GM21528 (cell line): ENCODE measurements around the gene CKAP2.
"Not testable (repeated sequence)": the region's sequence is repeated elsewhere in the genome, so short reads cannot be mapped to it uniquely, and the experiment has no call there.

ENCODE experiments used
- ATAC-seq: cut with Tn5 transposase; IDR thresholded peaks from one replicate; pipeline ENCODE4 v1.9.1; 2021; ENCODE audit warnings: mild to moderate bottlenecking, moderate library complexity; ENCODE audit not compliant: unreplicated experiment, low FRiP score

Gene CKAP2, protein sequence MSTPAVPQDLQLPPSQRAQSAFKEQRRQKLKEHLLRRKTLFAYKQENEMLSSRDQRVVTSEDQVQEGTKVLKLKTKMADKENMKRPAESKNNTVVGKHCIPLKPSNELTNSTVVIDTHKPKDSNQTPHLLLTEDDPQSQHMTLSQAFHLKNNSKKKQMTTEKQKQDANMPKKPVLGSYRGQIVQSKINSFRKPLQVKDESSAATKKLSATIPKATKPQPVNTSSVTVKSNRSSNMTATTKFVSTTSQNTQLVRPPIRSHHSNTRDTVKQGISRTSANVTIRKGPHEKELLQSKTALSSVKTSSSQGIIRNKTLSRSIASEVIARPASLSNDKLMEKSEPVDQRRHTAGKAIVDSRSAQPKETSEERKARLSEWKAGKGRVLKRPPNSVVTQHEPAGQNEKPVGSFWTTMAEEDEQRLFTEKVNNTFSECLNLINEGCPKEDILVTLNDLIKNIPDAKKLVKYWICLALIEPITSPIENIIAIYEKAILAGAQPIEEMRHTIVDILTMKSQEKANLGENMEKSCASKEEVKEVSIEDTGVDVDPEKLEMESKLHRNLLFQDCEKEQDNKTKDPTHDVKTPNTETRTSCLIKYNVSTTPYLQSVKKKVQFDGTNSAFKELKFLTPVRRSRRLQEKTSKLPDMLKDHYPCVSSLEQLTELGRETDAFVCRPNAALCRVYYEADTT

DNA sequence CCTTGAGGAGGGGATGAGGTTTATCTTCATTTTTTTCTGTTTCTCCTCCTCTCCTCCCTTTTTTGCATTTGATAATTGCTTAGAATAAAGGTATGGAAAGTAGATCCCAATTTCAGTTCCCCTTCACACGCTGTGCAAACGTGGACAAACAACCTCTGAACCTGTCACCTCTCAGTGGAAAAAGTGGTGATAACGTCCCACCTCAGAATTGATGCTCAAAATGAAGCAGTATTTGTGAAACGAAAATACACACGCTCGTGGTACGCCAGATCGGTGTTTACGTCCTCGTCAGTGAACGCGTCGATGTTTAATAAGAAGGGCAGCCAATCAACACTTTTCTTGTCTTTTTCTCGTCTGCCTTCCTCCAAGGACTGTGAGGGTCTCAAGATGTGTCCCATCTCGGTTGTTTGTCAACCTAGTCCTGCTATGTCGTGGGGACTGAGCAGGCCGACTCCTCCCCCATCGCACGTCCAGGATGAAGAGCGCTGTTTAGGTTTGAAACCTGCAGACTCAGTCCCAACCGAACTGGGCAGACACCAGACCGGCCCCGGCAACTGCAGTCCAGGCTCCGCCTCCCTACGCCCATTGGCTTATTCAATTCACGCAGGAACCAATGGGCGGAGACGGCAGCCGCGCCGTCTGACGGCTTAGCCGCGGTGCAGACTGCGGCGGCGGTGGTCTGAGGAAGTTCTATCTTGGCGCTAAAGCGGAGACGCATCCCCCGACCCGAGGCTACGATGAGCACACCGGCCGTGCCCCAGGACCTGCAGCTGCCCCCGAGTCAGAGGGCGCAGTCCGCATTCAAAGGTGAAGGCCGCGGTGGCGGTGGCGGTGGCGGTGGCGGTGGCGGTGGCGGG lies at the start of gene CKAP2:
Gene CKAP2 (plus strand): TSS at position 659 of the 857 bp plus-strand sequence. CDS start 79 bp downstream, at position 738.
- ATAC-seq = peak; percentile 86

DNA sequence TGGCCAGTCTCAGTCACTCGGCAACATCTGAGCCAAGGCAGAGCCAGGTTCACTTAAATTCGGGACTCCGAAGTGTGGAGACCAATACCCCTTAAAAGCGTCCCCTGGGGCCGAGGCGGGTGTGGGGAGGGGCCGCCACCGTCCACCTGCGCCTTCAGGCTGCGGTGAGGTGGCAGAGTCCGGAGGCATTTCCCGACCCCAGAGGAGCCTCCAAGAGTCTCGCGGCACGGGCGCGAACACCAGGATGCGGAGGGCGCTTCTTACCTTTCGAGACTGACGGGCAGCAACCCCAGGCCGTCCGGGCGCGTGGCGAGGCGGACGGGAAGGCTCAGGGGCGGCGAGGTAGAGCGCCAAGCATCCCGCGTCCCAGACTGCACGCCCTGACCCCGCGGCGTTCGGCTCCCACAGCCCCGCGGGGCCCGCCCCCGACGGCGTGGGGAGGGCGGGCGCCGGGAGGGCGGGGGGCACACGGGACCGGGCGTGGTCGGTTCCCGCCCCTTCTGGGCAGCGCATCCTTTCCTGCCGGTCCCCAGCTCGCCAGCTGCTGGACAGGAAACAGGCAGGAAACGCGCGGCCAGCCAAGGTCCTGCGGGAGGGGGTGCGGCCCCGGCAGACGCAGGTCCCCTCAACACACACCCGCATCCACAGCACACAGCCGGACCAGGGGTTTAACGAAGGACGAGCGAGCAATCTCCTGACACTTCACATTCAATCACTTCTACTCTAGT lies 49.3 kb upstream of the CKAP2 start, which contains the start of gene THSD1:
Gene THSD1 (minus strand): TSS at position 406 of the 728 bp plus-strand sequence. CDS start 3,572 bp downstream, outside the sequence.
- no peak for ATAC-seq

DNA sequence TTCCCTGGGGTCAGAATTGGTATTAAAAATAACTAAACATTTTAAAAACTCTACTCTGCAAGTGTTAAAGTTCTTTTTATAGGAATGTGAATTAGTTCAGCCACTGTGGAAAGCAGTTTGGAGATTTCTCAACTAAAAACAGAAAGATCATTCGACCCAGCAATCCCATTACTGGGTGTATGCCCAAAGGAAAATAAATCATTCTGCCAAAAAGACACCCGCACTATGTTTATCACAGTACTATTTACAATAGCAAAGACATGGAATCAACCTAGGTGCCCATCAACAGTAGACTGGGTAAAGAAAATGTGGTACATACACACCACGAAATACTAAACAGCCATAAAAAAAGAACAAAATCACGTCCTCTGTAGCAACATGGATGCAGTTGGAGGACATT lies 48.6 kb upstream of the CKAP2 start:
- no peak for ATAC-seq

DNA sequence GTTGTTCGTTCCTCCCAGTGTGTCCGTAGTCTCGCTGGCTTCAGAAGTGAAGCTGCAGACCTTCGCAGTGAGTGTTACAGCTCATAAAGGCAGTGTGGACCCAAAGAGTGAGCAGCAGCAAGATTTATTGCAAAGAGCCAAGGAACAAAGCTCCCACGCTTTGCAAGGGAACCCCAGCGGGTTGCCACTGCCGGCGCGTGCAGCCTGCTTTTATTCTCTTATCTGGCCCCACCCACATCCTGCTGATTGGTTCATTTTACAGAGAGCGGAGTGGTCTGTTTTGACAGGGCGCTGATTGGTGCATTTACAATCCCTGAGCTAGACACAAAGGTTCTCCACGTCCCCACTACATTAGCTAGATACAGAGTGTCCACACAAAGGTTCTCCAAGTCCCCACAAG lies 47.8 kb upstream of the CKAP2 start:
- not testable (repeated sequence) for ATAC-seq

DNA sequence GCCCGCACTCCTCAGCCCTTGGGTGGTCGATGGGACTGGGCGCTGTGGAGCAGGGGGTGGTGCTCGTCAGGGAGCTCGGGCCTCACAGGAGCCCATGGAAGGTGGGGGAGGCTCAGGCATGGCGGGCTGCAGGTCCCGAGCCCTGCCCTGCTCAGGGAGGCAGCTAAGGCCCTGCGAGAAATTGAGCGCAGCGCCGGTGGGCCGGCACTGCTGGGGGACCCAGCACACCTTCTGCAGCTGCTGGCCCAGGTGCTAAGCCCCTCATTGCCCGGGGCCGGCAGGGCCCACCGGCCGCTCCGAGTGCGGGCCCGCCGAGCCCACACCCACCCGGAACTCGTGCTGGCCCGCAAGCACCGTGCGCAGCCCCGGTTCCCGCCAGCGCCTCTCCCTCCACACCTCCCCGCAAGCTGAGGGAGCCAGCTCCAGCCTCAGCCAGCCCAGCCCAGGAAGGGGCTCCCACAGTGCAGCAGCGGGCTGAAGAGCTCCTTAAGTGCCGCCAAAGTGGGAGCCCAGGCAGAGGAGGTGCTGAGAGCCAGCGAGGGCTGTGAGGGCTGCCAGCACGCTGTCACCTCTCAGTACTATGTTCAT lies 47.1 kb upstream of the CKAP2 start:
- not testable (repeated sequence) for ATAC-seq

DNA sequence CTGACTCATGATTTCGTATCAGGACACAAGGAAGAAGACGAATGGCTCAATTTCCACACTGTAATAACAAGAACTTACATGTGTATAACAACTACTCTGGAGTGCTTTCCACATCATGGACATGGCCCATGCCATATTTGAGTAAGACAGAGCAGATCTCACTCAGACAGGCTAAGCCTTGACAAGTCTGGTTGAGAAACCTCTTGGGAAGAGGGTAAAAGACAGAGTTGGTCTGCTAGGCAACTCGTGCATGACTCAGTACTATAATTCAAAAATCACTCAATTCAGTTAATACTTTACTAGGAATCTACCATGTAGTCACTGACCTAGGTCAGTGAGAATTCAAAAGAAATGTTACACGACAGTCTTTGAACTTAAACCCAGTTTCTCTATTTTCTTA lies 43.6 kb upstream of the CKAP2 start:
- ATAC-seq = peak; percentile 78

DNA sequence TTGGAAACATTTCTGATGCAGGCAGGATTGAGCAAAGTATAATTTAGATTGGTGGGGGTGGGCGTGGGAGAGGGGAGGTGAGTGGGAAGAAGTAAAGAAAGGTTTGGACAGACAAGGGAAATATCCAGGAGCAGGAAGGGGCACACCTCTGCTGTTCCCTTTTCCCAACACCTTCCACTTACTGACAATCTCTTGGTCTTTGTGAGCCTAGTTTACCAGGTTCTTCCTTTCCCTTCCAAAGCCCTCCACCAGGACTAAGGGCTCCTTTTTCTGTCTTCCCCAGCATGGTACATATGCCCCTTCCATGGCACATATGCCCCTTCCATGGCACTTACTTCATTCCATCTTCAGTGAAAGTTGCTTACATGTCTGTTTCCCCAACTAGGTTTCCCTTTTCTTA lies 43.1 kb upstream of the CKAP2 start:
- ATAC-seq = no peak

DNA sequence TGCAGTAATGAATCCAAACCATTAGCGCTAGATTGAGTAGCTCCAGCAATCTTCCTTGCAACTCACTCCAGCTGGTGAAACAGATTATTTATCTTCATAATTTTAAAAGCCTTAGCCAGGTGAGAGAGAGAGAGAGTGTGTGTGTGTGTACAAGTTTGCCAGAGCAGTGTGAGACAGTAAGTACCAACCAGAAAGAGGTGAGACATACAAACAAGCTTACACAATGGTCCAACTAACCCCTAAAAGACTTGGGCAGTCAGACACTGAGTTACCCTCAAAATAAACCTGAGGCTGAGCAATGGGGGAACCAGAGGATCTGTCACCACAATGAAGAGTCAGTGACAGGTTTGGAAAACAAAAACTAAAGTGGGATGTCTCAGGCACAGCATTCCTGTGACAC lies 41.2 kb upstream of the CKAP2 start:
- ATAC-seq = no peak

DNA sequence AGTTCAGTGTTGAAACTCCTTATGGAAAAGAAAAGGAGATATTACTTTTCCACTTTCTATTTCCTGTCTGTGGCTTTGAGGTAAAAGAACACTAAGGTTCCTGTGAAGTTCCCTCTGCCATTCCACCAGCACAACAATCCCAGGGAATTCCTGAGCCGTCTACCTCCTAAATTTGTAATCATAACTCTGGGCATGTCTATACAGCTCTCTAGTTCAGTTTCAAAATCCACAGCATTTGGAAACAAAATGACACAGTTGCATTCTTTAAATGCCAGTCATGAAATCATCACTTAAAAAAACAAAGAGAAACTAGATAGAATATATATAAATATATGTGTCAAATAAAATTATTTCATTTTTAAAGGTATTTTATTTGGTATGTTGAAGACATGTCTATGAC lies 40.3 kb upstream of the CKAP2 start:
- no peak for ATAC-seq

DNA sequence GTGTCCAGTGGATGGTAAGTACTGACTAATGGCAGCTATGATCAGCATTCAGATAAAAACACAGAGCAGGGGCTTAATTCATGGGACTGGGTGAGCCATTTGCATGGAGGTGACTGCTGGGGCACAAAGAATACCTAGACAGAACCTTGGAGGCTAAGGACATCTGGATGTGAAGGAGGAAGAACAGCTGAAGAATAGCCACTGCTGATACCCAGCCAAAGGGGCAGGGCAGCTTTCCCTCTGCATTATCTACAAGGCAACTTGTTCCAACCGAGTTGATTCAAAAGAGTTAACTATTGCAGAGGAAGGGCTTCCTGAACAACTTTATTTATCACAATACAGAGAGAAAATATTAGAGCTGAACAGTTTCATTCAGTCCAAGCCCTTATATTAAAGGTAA lies 36.2 kb upstream of the CKAP2 start:
- no peak for ATAC-seq

DNA sequence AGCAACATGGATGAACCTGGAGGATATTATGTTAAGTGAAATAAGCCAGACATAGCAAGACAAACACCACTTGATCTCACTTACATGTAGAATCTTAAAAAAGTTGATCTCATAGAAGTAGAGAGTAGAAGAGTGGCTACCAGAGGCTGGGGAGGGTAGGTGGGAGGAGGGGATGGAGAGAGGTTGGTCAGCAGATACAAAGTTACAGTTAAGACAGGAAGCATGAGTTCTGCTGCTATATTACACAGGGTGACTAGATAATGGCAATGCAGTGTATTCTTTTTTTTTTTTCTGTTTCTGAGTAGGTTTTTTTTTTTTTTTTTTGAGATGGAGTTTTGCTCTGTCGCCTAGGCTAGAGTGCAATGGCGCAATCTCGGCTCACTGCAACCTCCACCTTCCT lies 34.1 kb upstream of the CKAP2 start:
- no peak for ATAC-seq

DNA sequence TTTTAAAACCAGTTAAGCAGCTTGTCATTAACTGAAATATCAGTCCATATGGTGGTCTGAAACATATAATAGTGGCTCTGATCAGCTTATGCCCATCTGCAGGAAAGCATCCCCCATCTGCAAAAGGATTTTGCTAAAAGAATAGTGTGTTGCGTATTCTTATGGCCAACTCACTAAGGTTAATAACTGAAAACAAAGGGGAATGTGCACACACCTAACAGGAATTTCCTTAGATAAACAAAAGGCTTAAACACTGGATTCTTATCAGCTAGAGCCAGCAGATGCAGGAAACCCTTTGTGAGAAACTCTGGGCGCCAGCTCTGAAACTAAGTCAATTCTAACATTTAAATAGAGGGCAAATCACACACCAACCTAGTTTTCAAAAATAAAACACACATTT lies 27.0 kb upstream of the CKAP2 start:
- no peak for ATAC-seq

DNA sequence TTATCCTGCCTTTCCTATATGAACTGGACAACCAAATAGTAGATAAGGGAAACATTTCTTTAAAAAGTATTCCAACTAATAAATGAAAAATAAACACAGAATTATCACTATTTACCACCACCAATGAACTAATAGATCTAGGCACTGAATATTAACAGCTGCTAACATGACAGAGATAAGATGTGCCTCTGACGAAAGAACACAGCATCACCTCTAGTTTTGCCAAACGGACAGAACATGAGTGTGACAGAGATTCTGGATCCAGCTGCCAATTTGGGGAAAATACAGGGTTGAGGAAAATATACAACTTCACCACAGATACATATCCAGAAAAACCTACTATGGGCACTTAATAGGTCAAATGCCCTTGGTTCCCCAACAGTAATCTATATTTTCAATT lies 22.8 kb upstream of the CKAP2 start:
- no peak for ATAC-seq

DNA sequence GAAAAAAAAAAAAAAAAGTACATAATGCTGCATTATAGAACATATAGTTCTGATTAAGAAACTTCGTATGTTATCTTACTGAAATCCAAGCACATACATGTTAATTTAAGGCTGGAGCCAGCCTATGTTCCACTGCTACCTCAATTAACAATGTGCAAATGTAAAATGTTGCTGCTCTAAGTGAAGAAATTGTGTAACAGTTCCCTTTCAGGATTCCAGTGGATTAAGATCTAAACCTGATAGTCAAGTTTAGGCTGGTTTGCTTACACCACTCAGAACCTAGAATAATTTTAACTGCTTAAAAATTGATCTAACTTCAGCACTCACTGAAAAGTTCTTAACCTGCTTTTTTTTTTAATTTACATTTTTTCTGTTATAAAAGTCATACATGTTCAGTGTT lies 9.0 kb upstream of the CKAP2 start:
- ATAC-seq = no peak

DNA sequence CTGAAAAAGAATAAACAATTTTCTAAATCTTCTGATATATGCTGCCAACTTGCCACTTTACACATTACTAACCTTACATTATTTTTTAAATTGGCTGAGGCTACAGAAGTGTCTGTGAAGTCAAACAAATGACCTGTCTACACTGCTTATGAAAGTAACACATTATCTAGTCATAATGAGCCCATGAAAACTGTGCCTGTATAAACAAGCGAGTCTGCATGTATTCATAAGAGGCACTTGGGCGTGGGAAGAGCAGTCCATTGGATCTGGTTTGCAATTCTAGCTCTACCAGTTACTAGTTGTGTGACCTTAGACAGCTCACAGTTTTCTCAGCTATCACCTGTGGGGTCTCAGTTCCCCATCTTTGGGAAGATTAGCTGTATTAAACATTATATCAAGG lies 7.9 kb upstream of the CKAP2 start:
- ATAC-seq = no peak

DNA sequence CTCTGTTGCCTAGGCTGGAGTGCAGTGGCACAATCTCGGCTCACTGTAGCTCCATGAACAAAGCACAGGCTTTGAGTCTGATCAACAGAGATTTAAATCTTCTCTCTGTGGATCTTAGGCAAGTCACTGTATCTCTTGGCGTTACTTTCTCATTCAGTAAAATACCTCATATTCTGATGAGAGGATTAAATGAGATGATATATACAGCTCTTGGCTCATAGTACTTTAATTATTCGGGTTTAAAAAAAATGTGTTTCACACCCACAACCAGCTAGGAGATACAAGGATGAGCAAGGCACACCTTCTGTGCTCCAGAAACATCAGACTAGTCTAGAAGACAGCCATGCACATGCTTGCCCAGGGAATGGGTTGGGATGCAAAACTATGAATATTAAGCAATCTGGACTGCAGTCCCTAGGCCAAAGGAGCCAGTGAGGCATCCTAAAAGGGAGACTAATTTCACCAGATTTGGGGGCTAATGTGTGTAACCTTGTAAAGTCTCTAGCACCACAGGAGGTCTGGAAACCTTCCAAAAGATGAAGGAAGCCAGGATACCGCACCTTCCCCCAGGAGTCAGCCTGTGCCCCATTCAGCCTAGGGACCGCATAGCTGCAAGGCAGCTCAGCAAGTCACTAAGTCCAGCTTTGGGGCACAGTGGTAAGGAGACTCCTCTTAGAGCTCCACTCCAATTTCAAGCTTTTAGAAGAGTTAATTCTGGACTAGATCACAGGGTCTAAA lies 7.3 kb upstream of the CKAP2 start:
- ATAC-seq = no peak

DNA sequence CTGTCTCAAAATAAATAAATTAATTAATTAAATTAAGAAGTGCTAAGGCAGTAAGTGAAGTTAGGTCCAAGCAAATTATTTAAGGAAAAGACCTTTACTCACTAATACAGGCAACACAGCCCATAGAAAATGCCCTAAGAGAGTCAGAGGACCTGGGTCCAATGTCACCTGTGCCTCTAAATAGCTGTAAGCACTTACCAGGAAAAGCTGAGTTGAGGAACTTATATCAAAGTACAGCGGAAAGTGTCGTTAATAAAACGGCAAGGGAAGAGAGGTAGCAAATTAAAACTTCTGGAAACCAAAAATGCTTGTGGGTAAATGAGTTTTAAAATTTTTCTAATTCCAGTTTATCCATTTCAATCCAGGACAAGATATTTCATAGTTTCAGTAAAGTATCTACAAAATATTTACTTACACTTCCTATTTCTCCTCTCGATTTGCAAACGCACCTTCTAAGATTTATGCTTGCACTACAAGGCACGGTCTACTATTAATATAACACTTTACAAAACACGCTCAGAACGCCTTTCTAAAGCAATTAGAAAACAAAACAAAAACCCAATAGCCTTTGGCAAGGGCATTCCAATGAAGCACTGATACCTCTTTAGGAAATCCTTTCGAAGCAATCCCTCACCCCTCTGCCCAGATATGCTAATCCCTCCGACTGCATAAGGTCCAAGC lies 5.8 kb upstream of the CKAP2 start:
- peak; percentile 6 for ATAC-seq

DNA sequence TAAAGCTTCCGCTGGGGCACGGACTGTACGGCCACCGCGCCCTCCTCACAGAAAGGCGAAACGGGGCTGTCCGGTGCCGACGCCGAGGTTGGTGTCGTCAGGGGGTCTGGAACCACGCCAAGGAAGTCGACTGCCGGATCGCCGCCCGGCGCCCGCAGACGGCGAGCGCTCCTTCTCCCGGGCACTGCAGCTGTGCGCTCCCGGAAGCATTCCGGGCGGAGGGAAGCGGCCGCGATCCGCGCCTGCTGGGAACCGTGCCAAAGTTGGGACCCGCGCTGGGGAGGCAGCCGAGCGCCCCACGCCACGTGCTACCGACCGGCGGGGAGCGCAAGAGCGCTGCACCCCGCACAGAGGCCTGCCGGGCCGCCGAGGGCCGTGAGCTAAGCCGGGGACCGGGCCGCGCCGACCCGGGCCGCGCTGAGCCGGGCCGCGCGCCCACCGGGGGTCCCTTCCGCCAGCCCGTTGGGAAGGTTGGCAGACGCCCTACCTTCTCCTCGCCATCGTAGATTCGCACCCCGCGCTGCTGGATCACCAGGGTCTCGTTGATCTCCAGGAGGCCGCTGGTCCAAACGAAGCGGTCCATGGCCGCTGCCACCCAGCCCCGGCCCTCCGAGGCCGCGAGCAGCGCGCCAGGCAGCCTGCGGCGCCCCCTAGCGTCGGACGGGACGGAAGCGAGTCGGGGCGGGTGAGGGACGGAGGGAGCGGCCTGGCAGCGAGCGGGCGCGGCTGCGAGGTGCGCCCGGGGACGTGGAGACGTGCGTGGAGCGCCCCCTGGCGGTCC lies 5.1 kb upstream of the CKAP2 start, which contains the start of gene VPS36:
Gene VPS36 (minus strand): TSS at position 623 of the 781 bp plus-strand sequence. CDS start 40 bp downstream, at position 583.
- ATAC-seq = peak; percentile 68
